Measurements from ENCODE around the gene LRRC18.

The LRRC18 gene

GRCh38 chr10:48970046-48970445 lies 30.4 kb upstream of the LRRC18 start:
- Histone ChIP-seq H3K27ac (ENCODE audit: low read depth, low read length) (no peak overlapping the region), H3K9ac (ENCODE audit: low read depth in 1 of 2, low read length in 2 of 2) (no peak overlapping the region), H3K4me1 (ENCODE audit: control insufficient read depth in 1 of 2, insufficient read depth in 2 of 2, low read length in 2 of 2) (no peaks in the 10 kb centered on the region)

GRCh38 chr10:48968036-48968435 lies 28.4 kb upstream of the LRRC18 start:
- H3K4me3 ChIP-seq (ENCODE audit: low read depth in 1 of 2, low read length in 2 of 2): no peak overlapping the region
- H3K9me3 ChIP-seq (ENCODE audit: control insufficient read depth in 1 of 2, low read length in 2 of 2): no peaks in the 10 kb centered on the region
- H3K27me3 ChIP-seq (ENCODE audit: control insufficient read depth in 1 of 2, insufficient read depth in 2 of 2, low read length in 2 of 2): no peaks in the 10 kb centered on the region
- no peak overlapping the region for H3K27ac ChIP-seq (ENCODE audit: low read depth, low read length)
- H3K4me1 ChIP-seq (ENCODE audit: control insufficient read depth in 1 of 2, insufficient read depth in 2 of 2, low read length in 2 of 2): no peaks in the 10 kb centered on the region
- no peak overlapping the region for H3K9ac ChIP-seq (ENCODE audit: low read depth in 1 of 2, low read length in 2 of 2)
- no peaks in the 10 kb centered on the region for H3K36me3 ChIP-seq (ENCODE audit: control insufficient read depth in 1 of 2, insufficient read depth in 2 of 2, low read length in 2 of 2)

More at GRCh38 chr10:48970046-48970445, 30.4 kb upstream of the LRRC18 start:
- H3K27me3 ChIP-seq (ENCODE audit: control insufficient read depth in 1 of 2, insufficient read depth in 2 of 2, low read length in 2 of 2): no peaks in the 10 kb centered on the region
- no peaks in the 10 kb centered on the region for H3K36me3 ChIP-seq (ENCODE audit: control insufficient read depth in 1 of 2, insufficient read depth in 2 of 2, low read length in 2 of 2)
- no peaks in the 10 kb centered on the region for H3K9me3 ChIP-seq (ENCODE audit: control insufficient read depth in 1 of 2, low read length in 2 of 2)
- H3K4me3 ChIP-seq (ENCODE audit: low read depth in 1 of 2, low read length in 2 of 2): no peak overlapping the region

GRCh38 chr10:48965460-48965859 lies 25.8 kb upstream of the LRRC18 start:
- H3K27me3 ChIP-seq (ENCODE audit: control insufficient read depth in 1 of 2, insufficient read depth in 2 of 2, low read length in 2 of 2): no peaks in the 10 kb centered on the region
- no peaks in the 10 kb centered on the region for H3K4me1 ChIP-seq (ENCODE audit: control insufficient read depth in 1 of 2, insufficient read depth in 2 of 2, low read length in 2 of 2)
- no peak overlapping the region for H3K9ac ChIP-seq (ENCODE audit: low read depth in 1 of 2, low read length in 2 of 2)
- H3K27ac ChIP-seq (ENCODE audit: low read depth, low read length): no peak overlapping the region
- no peak overlapping the region for H3K4me3 ChIP-seq (ENCODE audit: low read depth in 1 of 2, low read length in 2 of 2)
- no peaks in the 10 kb centered on the region for H3K9me3 ChIP-seq (ENCODE audit: control insufficient read depth in 1 of 2, low read length in 2 of 2)
- H3K36me3 ChIP-seq (ENCODE audit: control insufficient read depth in 1 of 2, insufficient read depth in 2 of 2, low read length in 2 of 2): no peaks in the 10 kb centered on the region

GRCh38 chr10:48964038-48964437 lies 24.4 kb upstream of the LRRC18 start:
- no peaks in the 10 kb centered on the region for H3K9me3 ChIP-seq (ENCODE audit: control insufficient read depth in 1 of 2, low read length in 2 of 2)
- no peak overlapping the region for H3K4me3 ChIP-seq (ENCODE audit: low read depth in 1 of 2, low read length in 2 of 2)
- no peaks in the 10 kb centered on the region for H3K27me3 ChIP-seq (ENCODE audit: control insufficient read depth in 1 of 2, insufficient read depth in 2 of 2, low read length in 2 of 2)
- no peaks in the 10 kb centered on the region for H3K36me3 ChIP-seq (ENCODE audit: control insufficient read depth in 1 of 2, insufficient read depth in 2 of 2, low read length in 2 of 2)
- H3K27ac ChIP-seq (ENCODE audit: low read depth, low read length): no peak overlapping the region
- no peaks in the 10 kb centered on the region for H3K4me1 ChIP-seq (ENCODE audit: control insufficient read depth in 1 of 2, insufficient read depth in 2 of 2, low read length in 2 of 2)
- H3K9ac ChIP-seq (ENCODE audit: low read depth in 1 of 2, low read length in 2 of 2): no peak overlapping the region

GRCh38 chr10:48958598-48959190 lies 19.1 kb upstream of the LRRC18 start:
- Histone ChIP-seq H3K27me3 (ENCODE audit: control insufficient read depth in 1 of 2, insufficient read depth in 2 of 2, low read length in 2 of 2) (no peaks in the 10 kb centered on the region), H3K4me3 (ENCODE audit: low read depth in 1 of 2, low read length in 2 of 2) (no peak overlapping the region)

GRCh38 chr10:48957361-48958151 lies 17.9 kb upstream of the LRRC18 start:
- Histone ChIP-seq H3K4me1 (ENCODE audit: control insufficient read depth in 1 of 2, insufficient read depth in 2 of 2, low read length in 2 of 2) (no peaks in the 10 kb centered on the region), H3K9ac (ENCODE audit: low read depth in 1 of 2, low read length in 2 of 2) (no peak overlapping the region), H3K36me3 (ENCODE audit: control insufficient read depth in 1 of 2, insufficient read depth in 2 of 2, low read length in 2 of 2) (no peaks in the 10 kb centered on the region), H3K9me3 (ENCODE audit: control insufficient read depth in 1 of 2, low read length in 2 of 2) (no peaks in the 10 kb centered on the region), H3K4me3 (ENCODE audit: low read depth in 1 of 2, low read length in 2 of 2) (no peak overlapping the region), H3K27ac (ENCODE audit: low read depth, low read length) (no peak overlapping the region), H3K27me3 (ENCODE audit: control insufficient read depth in 1 of 2, insufficient read depth in 2 of 2, low read length in 2 of 2) (no peaks in the 10 kb centered on the region)

More at GRCh38 chr10:48958598-48959190, 19.1 kb upstream of the LRRC18 start:
- Histone ChIP-seq H3K36me3 (ENCODE audit: control insufficient read depth in 1 of 2, insufficient read depth in 2 of 2, low read length in 2 of 2) (no peaks in the 10 kb centered on the region), H3K9ac (ENCODE audit: low read depth in 1 of 2, low read length in 2 of 2) (no peak overlapping the region), H3K4me1 (ENCODE audit: control insufficient read depth in 1 of 2, insufficient read depth in 2 of 2, low read length in 2 of 2) (no peaks in the 10 kb centered on the region), H3K27ac (ENCODE audit: low read depth, low read length) (no peak overlapping the region), H3K9me3 (ENCODE audit: control insufficient read depth in 1 of 2, low read length in 2 of 2) (no peaks in the 10 kb centered on the region)

- no peak overlapping the region for H3K9ac ChIP-seq (ENCODE audit: low read depth in 1 of 2, low read length in 2 of 2)
- H3K4me1 ChIP-seq (ENCODE audit: control insufficient read depth in 1 of 2, insufficient read depth in 2 of 2, low read length in 2 of 2): no peaks in the 10 kb centered on the region
- H3K4me3 ChIP-seq (ENCODE audit: low read depth in 1 of 2, low read length in 2 of 2): no peak overlapping the region
- H3K9me3 ChIP-seq (ENCODE audit: control insufficient read depth in 1 of 2, low read length in 2 of 2): no peaks in the 10 kb centered on the region
- H3K27me3 ChIP-seq (ENCODE audit: control insufficient read depth in 1 of 2, insufficient read depth in 2 of 2, low read length in 2 of 2): no peaks in the 10 kb centered on the region
- no peaks in the 10 kb centered on the region for H3K36me3 ChIP-seq (ENCODE audit: control insufficient read depth in 1 of 2, insufficient read depth in 2 of 2, low read length in 2 of 2)
- no peak overlapping the region for H3K27ac ChIP-seq (ENCODE audit: low read depth, low read length)
Measured at GRCh38 chr10:48951707-48952106, 12.1 kb upstream of the LRRC18 start.

- H3K27ac ChIP-seq (ENCODE audit: low read depth, low read length): no peak overlapping the region
- H3K36me3 ChIP-seq (ENCODE audit: control insufficient read depth in 1 of 2, insufficient read depth in 2 of 2, low read length in 2 of 2): no peaks in the 10 kb centered on the region
- no peaks in the 10 kb centered on the region for H3K9me3 ChIP-seq (ENCODE audit: control insufficient read depth in 1 of 2, low read length in 2 of 2)
- no peaks in the 10 kb centered on the region for H3K27me3 ChIP-seq (ENCODE audit: control insufficient read depth in 1 of 2, insufficient read depth in 2 of 2, low read length in 2 of 2)
- peaks cover 0 to 8% of the 10 kb centered on the region in 2 donors for H3K4me1 ChIP-seq (ENCODE audit: control insufficient read depth in 1 of 2, insufficient read depth in 2 of 2, low read length in 2 of 2)
- H3K4me3 ChIP-seq (ENCODE audit: low read depth in 1 of 2, low read length in 2 of 2): no peak overlapping the region
- H3K9ac ChIP-seq (ENCODE audit: low read depth in 1 of 2, low read length in 2 of 2): no peak overlapping the region
Measured at GRCh38 chr10:48948470-48949037, 8.9 kb upstream of the LRRC18 start.

- H3K4me1 ChIP-seq (ENCODE audit: control insufficient read depth in 1 of 2, insufficient read depth in 2 of 2, low read length in 2 of 2): peaks cover 0 to 8% of the 10 kb centered on the region in 2 donors
- no peaks in the 10 kb centered on the region for H3K36me3 ChIP-seq (ENCODE audit: control insufficient read depth in 1 of 2, insufficient read depth in 2 of 2, low read length in 2 of 2)
- no peaks in the 10 kb centered on the region for H3K9me3 ChIP-seq (ENCODE audit: control insufficient read depth in 1 of 2, low read length in 2 of 2)
- no peak overlapping the region for H3K4me3 ChIP-seq (ENCODE audit: low read depth in 1 of 2, low read length in 2 of 2)
- H3K9ac ChIP-seq (ENCODE audit: low read depth in 1 of 2, low read length in 2 of 2): no peak overlapping the region
- no peaks in the 10 kb centered on the region for H3K27me3 ChIP-seq (ENCODE audit: control insufficient read depth in 1 of 2, insufficient read depth in 2 of 2, low read length in 2 of 2)
- H3K27ac ChIP-seq (ENCODE audit: low read depth, low read length): no peak overlapping the region
Measured at GRCh38 chr10:48947690-48948469, 8.2 kb upstream of the LRRC18 start.

Measured in duodenal mucosa (tissue), 2 donors.